ENCODE results near the gene HIPK3.

HIPK3 gene

DNA sequence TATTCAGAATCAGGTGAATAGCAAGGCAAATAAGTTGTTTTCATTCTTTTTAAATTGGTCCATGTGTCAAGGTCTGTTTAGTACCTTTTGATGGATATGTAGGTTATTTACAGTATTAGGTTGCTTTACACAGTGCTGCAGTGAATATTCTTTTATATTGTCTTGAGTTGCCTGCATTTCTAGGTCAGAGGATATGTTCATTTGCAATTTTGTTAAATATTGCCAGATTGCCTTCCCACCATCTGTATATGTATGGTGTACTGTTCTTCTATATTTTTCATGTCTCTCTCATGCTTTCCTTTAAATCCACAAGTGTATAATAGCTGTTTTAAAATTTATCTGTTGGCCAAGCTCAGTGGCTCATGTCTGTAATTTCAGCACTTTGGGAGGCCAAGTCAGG, 24.6 kb downstream of the HIPK3 start:
- POLR2A ChIA-PET = no interaction called here
- CTCF ChIA-PET = no interaction called here
- Histone ChIP-seq H3K27ac (ENCODE audit: extremely low read depth, low read depth, low read length) (no peak overlapping the region), H3K36me3 (ENCODE audit: control insufficient read depth in 2 of 2, insufficient read depth in 1 of 2, low read length in 2 of 2) (peaks cover 0 to 5% of the 10 kb centered on the region in 2 experiments; a peak in 1 of 3 replicates), H3K4me1 (ENCODE audit: control insufficient read depth, insufficient read depth, low read length) (no peaks in the 10 kb centered on the region), H3K4me3 (ENCODE audit: low read depth, low read length) (no peak overlapping the region), H3K9me3 (ENCODE audit: control insufficient read depth, insufficient read depth, low read depth, low read length) (no peaks in the 10 kb centered on the region)
- TF ChIP-seq SALL2 (tag by site-specific recombination; IDR thresholded peaks at IDR 0.05; ENCODE audit: borderline replicate concordance) (no peak), ZBTB7A (tag by site-specific recombination; IDR thresholded peaks at IDR 0.05; ENCODE audit: low read depth) (no peak), ZNF701 (tag by site-specific recombination; IDR thresholded peaks at IDR 0.05) (no peak), ZNF302 (tag by site-specific recombination; IDR thresholded peaks at IDR 0.05; ENCODE audit: low read depth) (no peak), ZNF366 (tag by site-specific recombination; conservative IDR thresholded peaks at IDR 0.05) (no peak), ZNF248 (tag by site-specific recombination; IDR thresholded peaks at IDR 0.05) (no peak), ZBTB1 (tag by site-specific recombination; IDR thresholded peaks at IDR 0.05) (no peak), ZNF114 (tag by site-specific recombination; IDR thresholded peaks at IDR 0.05) (no peak), ZNF311 (tag by site-specific recombination; IDR thresholded peaks at IDR 0.05; ENCODE audit: borderline replicate concordance) (no peak), EGR2 (tag by site-specific recombination; IDR thresholded peaks at IDR 0.05; ENCODE audit: low read depth) (no peak), SP2 (tag by site-specific recombination; IDR thresholded peaks at IDR 0.05) (no peak), MEIS1 (CRISPR knock-in tag; IDR thresholded peaks at IDR 0.05; ENCODE audit: borderline replicate concordance) (no peak), ZNF624 (tag by site-specific recombination; IDR thresholded peaks at IDR 0.05) (no peak), ZNF677 (tag by site-specific recombination; IDR thresholded peaks at IDR 0.05) (no peak), ZNF274 (IDR thresholded peaks at IDR 0.05; ENCODE audit: low read length) (no peak), ZNF274 (tag by site-specific recombination; IDR thresholded peaks at IDR 0.05; ENCODE audit: borderline replicate concordance) (no peak)
- TF ChIP-seq, protein P1, sequence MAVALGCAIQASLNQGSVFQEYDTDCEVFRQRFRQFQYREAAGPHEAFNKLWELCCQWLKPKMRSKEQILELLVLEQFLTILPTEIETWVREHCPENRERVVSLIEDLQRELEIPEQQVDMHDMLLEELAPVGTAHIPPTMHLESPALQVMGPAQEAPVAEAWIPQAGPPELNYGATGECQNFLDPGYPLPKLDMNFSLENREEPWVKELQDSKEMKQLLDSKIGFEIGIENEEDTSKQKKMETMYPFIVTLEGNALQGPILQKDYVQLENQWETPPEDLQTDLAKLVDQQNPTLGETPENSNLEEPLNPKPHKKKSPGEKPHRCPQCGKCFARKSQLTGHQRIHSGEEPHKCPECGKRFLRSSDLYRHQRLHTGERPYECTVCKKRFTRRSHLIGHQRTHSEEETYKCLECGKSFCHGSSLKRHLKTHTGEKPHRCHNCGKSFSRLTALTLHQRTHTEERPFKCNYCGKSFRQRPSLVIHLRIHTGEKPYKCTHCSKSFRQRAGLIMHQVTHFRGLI (tag by site-specific recombination; IDR thresholded peaks at IDR 0.05) = no peak
- TF ChIP-seq, protein P2, sequence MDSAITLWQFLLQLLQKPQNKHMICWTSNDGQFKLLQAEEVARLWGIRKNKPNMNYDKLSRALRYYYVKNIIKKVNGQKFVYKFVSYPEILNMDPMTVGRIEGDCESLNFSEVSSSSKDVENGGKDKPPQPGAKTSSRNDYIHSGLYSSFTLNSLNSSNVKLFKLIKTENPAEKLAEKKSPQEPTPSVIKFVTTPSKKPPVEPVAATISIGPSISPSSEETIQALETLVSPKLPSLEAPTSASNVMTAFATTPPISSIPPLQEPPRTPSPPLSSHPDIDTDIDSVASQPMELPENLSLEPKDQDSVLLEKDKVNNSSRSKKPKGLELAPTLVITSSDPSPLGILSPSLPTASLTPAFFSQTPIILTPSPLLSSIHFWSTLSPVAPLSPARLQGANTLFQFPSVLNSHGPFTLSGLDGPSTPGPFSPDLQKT (IDR thresholded peaks at IDR 0.05; ENCODE audit: borderline replicate concordance, low read depth, low read length) = no peak
- TF ChIP-seq, protein P3, sequence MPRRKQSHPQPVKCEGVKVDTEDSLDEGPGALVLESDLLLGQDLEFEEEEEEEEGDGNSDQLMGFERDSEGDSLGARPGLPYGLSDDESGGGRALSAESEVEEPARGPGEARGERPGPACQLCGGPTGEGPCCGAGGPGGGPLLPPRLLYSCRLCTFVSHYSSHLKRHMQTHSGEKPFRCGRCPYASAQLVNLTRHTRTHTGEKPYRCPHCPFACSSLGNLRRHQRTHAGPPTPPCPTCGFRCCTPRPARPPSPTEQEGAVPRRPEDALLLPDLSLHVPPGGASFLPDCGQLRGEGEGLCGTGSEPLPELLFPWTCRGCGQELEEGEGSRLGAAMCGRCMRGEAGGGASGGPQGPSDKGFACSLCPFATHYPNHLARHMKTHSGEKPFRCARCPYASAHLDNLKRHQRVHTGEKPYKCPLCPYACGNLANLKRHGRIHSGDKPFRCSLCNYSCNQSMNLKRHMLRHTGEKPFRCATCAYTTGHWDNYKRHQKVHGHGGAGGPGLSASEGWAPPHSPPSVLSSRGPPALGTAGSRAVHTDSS (tag by site-specific recombination; IDR thresholded peaks at IDR 0.05) = no peak

DNA sequence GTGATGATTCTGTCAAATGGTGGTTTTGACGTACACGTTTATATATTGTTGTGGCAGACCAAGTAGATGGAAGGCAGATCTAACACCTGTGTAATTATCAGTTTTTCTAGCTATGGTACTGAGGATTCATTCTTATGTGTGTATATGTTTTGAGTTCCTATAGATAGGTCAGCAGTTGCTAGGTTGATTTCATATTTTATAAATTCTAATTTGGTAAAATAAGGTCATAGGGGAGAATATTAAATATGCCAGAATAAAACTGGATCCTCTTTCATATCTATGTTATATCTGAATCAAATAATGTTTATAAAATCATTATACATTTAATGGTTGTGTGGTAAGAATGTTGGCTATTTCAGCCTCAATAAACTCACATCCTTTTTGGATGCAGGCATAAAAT, 27.6 kb downstream of the HIPK3 start:
- ChIA-PET CTCF (interaction anchor here (0.6 kb wide), 1 partner anchor 797 kb away, joined by 3 read pairs; no protein-coding TSS in a partner anchor), POLR2A (no interaction called here)
- no peak overlapping the region for H3K27ac ChIP-seq (ENCODE audit: extremely low read depth, low read depth, low read length)
- H3K36me3 ChIP-seq (ENCODE audit: control insufficient read depth in 2 of 2, insufficient read depth in 1 of 2, low read length in 2 of 2) = peaks cover 0 to 10% of the 10 kb centered on the region in 2 experiments; a peak in 1 of 3 replicates
- H3K9me3 ChIP-seq (ENCODE audit: control insufficient read depth, insufficient read depth, low read depth, low read length) = no peaks in the 10 kb centered on the region
- no peaks in the 10 kb centered on the region for H3K4me1 ChIP-seq (ENCODE audit: control insufficient read depth, insufficient read depth, low read length)
- H3K4me3 ChIP-seq (ENCODE audit: low read depth, low read length) = no peak overlapping the region
- no peak for TF ChIP-seq ZNF266 (tag by site-specific recombination; IDR thresholded peaks at IDR 0.05; ENCODE audit: low read depth)
- no peak for TF ChIP-seq ZNF366 (tag by site-specific recombination; conservative IDR thresholded peaks at IDR 0.05)
- no peak for TF ChIP-seq ZSCAN30 (tag by site-specific recombination; IDR thresholded peaks at IDR 0.05)
- TF ChIP-seq ZNF792 (tag by site-specific recombination; IDR thresholded peaks at IDR 0.05) = no peak
- TF ChIP-seq, protein P4, sequence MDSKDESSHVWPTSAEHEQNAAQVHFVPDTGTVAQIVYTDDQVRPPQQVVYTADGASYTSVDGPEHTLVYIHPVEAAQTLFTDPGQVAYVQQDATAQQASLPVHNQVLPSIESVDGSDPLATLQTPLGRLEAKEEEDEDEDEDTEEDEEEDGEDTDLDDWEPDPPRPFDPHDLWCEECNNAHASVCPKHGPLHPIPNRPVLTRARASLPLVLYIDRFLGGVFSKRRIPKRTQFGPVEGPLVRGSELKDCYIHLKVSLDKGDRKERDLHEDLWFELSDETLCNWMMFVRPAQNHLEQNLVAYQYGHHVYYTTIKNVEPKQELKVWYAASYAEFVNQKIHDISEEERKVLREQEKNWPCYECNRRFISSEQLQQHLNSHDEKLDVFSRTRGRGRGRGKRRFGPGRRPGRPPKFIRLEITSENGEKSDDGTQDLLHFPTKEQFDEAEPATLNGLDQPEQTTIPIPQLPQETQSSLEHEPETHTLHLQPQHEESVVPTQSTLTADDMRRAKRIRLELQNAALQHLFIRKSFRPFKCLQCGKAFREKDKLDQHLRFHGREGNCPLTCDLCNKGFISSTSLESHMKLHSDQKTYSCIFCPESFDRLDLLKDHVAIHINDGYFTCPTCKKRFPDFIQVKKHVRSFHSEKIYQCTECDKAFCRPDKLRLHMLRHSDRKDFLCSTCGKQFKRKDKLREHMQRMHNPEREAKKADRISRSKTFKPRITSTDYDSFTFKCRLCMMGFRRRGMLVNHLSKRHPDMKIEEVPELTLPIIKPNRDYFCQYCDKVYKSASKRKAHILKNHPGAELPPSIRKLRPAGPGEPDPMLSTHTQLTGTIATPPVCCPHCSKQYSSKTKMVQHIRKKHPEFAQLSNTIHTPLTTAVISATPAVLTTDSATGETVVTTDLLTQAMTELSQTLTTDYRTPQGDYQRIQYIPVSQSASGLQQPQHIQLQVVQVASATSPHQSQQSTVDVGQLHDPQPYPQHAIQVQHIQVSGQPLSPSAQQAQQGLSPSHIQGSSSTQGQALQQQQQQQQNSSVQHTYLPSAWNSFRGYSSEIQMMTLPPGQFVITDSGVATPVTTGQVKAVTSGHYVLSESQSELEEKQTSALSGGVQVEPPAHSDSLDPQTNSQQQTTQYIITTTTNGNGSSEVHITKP (tag by site-specific recombination; IDR thresholded peaks at IDR 0.05) = no peak
- TF ChIP-seq KLF1 (tag by site-specific recombination; IDR thresholded peaks at IDR 0.05) = no peak
- TF ChIP-seq, protein P5, sequence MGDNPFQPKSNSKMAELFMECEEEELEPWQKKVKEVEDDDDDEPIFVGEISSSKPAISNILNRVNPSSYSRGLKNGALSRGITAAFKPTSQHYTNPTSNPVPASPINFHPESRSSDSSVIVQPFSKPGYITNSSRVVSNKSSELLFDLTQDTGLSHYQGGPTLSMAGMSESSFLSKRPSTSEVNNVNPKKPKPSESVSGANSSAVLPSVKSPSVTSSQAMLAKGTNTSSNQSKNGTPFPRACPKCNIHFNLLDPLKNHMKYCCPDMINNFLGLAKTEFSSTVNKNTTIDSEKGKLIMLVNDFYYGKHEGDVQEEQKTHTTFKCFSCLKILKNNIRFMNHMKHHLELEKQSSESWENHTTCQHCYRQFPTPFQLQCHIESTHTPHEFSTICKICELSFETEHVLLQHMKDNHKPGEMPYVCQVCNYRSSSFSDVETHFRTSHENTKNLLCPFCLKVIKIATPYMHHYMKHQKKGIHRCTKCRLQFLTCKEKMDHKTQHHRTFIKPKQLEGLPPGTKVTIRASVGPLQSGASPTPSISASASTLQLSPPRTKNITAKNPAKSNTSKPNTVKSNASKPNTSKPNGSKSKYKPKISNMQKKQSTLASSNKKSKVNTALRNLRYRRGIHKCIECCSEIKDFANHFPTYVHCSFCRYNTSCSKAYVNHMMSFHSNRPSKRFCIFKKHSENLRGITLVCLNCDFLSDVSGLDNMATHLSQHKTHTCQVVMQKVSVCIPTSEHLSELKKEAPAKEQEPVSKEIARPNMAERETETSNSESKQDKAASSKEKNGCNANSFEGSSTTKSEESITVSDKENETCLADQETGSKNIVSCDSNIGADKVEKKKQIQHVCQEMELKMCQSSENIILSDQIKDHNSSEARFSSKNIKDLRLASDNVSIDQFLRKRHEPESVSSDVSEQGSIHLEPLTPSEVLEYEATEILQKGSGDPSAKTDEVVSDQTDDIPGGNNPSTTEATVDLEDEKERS (tag by site-specific recombination; IDR thresholded peaks at IDR 0.05) = no peak
- no peak for TF ChIP-seq ZNF423 (tag by site-specific recombination; IDR thresholded peaks at IDR 0.05)
